NCI-H2196 treated with DMSO at 0.1 percent for 48 hours (cell line): Measurements from ENCODE around the gene TCF19.
"Not testable (repeated sequence)": the region's sequence is repeated elsewhere in the genome, so short reads cannot be mapped to it uniquely, and the experiment has no call there.

Experiments
- DNase-seq: peaks from one replicate; lab custom pipeline; 2025; ENCODE audit not compliant: unreplicated experiment; lab: John Stamatoyannopoulos, UW

TCF19 gene

GRCh38 chr6:31178143-31179041 is 20.0 kb downstream of the TCF19 start:
- peak; percentile 42 for DNase-seq

GRCh38 chr6:31179042-31179386 is 20.6 kb downstream of the TCF19 start:
- DNase-seq: no peak

- DNase-seq: no peak
Observed at GRCh38 chr6:31179896-31180295, 21.5 kb downstream of the TCF19 start.

- DNase-seq: no peak
Observed at GRCh38 chr6:31180500-31180899, 22.1 kb downstream of the TCF19 start.

GRCh38 chr6:31183287-31183686 is 24.9 kb downstream of the TCF19 start:
- DNase-seq: not testable (repeated sequence)

GRCh38 chr6:31183859-31184258 is 25.5 kb downstream of the TCF19 start:
- DNase-seq: not testable (repeated sequence)

- not testable (repeated sequence) for DNase-seq
Observed at GRCh38 chr6:31185695-31186051, 27.3 kb downstream of the TCF19 start.

GRCh38 chr6:31186052-31186734 is 27.8 kb downstream of the TCF19 start:
- no peak for DNase-seq

- no peak for DNase-seq
Observed at GRCh38 chr6:31187780-31188194, 29.4 kb downstream of the TCF19 start.

- not testable (repeated sequence) for DNase-seq
Observed at GRCh38 chr6:31189223-31189622, 30.8 kb downstream of the TCF19 start.

GRCh38 chr6:31190488-31190887 is 32.1 kb downstream of the TCF19 start:
- no peak for DNase-seq

- peak; percentile 55 for DNase-seq
Observed at GRCh38 chr6:31192431-31193105, 34.2 kb downstream of the TCF19 start.

- DNase-seq: no peak
Observed at GRCh38 chr6:31193206-31193605, 34.8 kb downstream of the TCF19 start.

GRCh38 chr6:31194061-31194834 is 35.9 kb downstream of the TCF19 start:
- DNase-seq: no peak

GRCh38 chr6:31195308-31195979 is 37.1 kb downstream of the TCF19 start:
- not testable (repeated sequence) for DNase-seq

GRCh38 chr6:31196251-31197022 is 38.0 kb downstream of the TCF19 start:
- not testable (repeated sequence) for DNase-seq

- DNase-seq: peak; percentile 78
Observed at GRCh38 chr6:31197559-31198305, 39.3 kb downstream of the TCF19 start.

- not testable (repeated sequence) for DNase-seq
Observed at GRCh38 chr6:31199105-31199452, 40.7 kb downstream of the TCF19 start.
